ENCODE results near the gene LRRC37A3.
"Not testable (repeated sequence)": the region's sequence is repeated elsewhere in the genome, so short reads cannot be mapped to it uniquely, and the experiment has no call there.

DNA sequence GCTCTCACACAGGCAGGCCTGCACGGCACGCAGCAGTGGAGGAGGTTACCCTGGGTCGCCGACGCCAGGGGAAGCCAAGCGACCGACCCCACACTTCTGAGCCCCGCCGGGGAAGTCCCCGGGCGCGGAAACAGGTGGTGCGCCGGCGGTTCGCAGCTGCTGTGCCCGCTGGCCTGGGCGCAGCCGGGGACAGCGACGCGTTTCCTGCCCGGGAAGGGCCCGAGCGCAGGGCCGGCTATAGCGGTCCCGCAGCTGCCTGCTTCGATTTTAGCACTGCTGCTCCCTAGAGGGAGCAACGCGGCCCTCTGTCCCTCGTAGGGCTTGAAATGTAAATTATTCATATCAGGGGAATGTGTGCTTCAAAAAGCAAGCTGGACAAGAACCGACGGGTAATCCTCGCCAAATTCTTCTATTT is 46.6 kb upstream of the LRRC37A3 start:
- TF ChIP-seq, protein P1, sequence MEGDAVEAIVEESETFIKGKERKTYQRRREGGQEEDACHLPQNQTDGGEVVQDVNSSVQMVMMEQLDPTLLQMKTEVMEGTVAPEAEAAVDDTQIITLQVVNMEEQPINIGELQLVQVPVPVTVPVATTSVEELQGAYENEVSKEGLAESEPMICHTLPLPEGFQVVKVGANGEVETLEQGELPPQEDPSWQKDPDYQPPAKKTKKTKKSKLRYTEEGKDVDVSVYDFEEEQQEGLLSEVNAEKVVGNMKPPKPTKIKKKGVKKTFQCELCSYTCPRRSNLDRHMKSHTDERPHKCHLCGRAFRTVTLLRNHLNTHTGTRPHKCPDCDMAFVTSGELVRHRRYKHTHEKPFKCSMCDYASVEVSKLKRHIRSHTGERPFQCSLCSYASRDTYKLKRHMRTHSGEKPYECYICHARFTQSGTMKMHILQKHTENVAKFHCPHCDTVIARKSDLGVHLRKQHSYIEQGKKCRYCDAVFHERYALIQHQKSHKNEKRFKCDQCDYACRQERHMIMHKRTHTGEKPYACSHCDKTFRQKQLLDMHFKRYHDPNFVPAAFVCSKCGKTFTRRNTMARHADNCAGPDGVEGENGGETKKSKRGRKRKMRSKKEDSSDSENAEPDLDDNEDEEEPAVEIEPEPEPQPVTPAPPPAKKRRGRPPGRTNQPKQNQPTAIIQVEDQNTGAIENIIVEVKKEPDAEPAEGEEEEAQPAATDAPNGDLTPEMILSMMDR (IDR thresholded peaks at IDR 0.05): peak; percentile 42
- not testable (repeated sequence) for TF ChIP-seq ZFX (IDR thresholded peaks at IDR 0.05; ENCODE audit: borderline replicate concordance)
